ENCODE data around the gene GMPPA.

The GMPPA gene

DNA sequence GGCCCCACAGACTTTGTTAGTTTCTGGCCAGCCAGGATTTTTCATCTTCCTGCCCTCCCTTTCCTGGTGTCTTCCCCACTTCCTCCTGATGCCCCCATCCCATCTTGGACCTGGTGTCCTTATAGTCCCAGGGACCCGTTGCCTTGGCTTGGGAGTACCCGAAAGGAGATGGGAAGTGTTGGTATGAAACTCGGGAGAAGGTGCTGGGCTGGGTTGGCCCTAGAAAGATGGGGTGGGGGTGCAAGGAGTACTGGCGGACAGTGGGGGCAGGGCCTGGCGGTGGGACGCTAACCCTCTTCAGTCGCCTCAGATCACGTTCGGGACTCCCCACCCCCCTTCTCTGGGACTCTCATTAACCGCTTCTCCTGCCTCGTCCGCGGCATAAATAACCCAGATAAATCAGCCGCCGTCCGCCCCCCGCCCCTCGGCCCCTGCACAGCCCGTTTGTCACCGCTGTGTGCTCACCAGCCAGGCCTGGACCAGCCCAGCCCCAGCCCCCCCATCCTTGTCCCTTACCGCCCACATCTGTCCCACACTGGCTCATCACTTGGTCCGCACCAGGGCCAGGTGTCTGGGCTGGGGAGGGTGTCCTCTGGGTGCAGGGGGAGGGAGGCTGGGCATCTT, 11.9 kb downstream of the GMPPA start:
- TF ChIP-seq GATA3 (IDR thresholded peaks at IDR 0.05; ENCODE audit: low read depth, low read length) (no peak), GATA2 (IDR thresholded peaks at IDR 0.05; ENCODE audit: low read depth, low read length) (no peak)

DNA sequence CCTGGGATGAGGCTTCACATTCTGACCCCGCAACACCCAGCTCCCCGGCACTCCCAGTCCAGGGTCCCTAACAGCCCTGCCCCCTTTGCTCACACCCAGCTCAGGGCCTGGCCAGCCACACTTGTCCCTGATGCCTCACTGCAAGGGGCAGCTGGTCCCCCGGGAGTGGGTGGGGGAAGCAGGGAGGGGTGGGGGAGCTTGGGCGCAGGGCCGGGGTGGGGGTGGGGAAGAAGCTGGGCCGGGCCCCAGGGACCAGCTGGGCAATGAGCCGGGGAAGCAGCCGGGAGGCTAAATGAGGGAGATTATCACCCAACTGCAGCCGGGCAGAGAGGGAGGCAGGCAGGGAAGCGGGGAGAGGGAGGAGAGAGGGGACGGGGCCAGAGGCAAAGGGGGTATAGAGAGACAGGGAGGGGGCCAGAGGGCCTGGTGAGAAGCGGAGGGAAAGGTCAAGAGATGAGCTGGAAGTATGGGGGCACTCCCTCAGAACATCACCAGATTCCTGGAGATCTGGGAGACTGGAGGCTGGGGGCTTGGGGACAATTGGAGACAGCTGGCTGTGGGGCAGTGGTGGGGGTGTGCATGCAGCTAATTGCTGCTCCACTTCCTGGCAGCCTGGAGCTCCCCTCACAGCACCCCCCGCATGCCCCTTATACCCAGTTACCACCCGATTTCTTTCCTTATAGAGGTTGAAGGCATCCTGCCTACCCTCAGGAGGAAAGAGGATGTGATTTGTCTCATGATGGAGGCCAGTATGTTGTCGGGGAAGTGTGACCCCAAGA, 13.0 kb downstream of the GMPPA start:
- peak; percentile 37; the same call in 1 of the 2 replicates for TF ChIP-seq GATA2 (IDR thresholded peaks at IDR 0.05; ENCODE audit: low read depth, low read length)
- TF ChIP-seq GATA3 (IDR thresholded peaks at IDR 0.05; ENCODE audit: low read depth, low read length): no peak

DNA sequence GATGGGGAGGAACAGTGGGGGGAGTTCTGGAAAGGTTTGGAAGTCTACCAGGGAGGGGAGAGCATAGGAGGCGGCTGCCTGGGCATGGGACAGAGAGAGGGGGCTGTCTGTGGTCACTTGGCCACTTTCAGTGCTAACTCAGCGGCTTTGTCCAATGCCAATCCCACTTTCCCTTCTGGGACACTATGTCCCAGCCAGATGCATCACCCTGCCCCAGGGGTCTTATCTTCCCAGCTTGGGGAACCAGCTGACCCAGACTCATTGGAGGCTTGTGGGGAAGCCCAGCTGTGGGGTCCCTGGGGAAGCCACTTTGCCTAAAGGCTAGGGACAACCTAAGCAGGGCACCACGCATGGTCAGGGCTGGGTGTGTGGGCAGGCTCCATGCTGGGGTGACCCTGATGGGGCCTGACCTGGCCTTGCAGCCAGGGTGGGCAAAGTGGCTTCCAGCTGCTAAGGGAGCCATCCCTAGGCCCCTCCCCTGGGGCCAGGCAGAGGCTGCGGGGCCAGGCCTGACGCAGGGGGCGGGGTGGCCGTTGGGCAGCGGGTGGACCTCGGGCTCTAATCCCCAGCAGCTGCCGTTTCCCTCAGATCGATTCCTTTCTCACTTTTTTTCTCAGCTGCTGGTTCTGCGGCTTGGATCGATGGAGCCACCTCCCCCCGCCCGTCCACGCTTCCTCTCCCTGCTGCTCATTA, 14.0 kb downstream of the GMPPA start:
- TF ChIP-seq GATA3 (IDR thresholded peaks at IDR 0.05; ENCODE audit: low read depth, low read length) (no peak), GATA2 (IDR thresholded peaks at IDR 0.05; ENCODE audit: low read depth, low read length) (0 out of 2 replicates have a peak, but pooled peaks have one; percentile 17)

DNA sequence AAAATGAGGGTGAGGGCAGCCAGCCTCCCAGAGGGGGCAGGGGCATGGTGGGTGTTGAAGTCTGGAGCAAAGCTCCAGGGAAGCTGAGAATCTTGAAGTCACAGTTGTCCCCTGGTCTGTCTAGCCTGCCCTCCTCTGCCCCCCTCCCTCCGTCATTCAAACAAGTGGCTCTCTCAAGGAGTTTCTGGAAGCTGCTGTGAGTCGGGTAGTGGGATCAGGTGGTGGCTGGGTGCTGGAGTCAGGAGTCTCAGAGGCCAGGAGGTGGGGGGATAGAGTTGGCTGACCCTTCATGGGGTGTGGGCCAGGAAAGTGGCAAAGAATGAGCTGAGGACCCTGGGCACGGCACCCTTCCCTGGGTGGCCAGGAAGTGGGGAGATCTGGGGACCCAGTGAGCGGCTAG, 15.1 kb downstream of the GMPPA start:
- TF ChIP-seq GATA3 (IDR thresholded peaks at IDR 0.05; ENCODE audit: low read depth, low read length) (no peak), GATA2 (IDR thresholded peaks at IDR 0.05; ENCODE audit: low read depth, low read length) (no peak)

DNA sequence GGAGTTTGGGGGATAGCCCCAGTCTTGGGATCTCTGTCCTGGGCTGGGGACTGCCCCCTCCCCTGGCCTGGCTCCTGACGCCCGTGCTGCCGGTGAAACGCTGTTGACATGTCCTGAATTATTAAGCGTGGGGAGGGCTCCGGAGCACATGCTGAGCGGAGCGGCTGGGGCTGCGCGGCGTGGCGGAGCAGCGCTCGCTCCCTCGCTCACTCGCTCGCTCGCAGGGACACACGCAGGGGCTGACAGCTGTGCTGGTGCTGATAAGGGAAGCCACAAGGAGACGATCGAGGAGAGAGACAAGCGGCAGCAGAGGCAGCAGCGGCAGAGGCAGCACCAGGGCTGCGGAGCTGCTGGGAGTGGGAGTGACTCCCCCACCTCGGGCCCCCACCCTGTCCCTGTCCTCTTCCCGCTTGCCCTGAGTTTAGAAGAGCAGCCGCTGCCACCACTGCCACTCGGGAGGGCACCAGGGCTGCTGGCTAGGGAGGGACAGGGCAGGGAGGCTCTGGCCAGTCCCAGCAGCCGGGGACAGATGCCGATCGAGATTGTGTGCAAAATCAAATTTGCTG, 15.6 kb downstream of the GMPPA start, which contains the start of gene ASIC4:
Gene ASIC4 (plus strand): TSS at position 287 of the 566 bp plus-strand sequence. CDS start 243 bp downstream, at position 530.
- TF ChIP-seq GATA3 (IDR thresholded peaks at IDR 0.05; ENCODE audit: low read depth, low read length) (no peak), GATA2 (IDR thresholded peaks at IDR 0.05; ENCODE audit: low read depth, low read length) (peak; percentile 95)

DNA sequence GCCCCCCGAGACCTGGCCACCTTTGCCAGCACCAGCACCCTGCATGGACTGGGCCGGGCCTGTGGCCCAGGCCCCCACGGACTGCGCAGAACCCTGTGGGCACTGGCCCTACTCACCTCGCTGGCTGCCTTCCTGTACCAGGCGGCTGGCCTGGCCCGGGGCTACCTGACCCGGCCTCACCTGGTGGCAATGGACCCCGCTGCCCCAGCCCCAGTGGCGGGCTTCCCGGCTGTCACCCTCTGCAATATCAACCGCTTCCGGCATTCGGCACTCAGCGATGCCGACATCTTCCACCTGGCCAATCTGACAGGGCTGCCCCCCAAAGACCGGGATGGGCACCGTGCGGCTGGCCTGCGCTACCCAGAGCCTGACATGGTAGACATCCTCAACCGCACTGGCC, 16.1 kb downstream of the GMPPA start:
- TF ChIP-seq GATA3 (IDR thresholded peaks at IDR 0.05; ENCODE audit: low read depth, low read length): no peak

DNA sequence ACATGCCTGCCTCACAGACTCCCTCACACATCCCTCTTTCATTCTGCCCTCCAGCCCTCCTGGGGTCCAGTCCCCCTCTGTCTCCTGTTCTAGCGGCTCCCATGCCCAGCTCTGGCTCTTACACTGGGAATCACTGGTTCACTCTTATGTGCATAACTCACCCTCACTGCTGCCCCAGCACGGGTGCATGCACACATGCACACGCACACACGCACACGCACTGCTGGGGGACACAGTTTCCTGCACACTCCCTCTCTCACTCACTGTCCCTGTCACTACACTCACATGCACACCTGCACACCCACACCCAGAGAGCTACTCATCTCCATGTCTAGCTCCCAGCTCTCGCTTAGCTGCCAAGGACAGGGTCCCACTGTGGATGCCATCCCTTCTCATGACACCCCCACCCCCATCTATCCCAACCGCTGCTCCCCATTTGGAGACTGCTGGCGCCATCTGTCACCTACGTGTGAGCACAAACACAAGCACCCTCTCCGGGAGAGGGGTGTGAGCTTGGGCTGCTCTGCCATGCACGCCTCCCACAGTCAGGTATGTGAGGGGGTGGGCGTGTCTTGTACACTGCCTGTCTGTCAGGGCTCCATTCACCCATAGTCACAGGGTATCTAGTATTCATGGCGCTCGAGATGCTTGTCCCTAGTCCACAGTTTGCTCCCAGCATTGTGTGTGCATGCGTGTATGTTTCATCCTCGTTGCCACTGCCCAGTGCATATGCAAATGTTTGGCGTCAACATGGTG, 17.4 kb downstream of the GMPPA start:
- TF ChIP-seq GATA3 (IDR thresholded peaks at IDR 0.05; ENCODE audit: low read depth, low read length): no peak
- TF ChIP-seq GATA2 (IDR thresholded peaks at IDR 0.05; ENCODE audit: low read depth, low read length): no peak

DNA sequence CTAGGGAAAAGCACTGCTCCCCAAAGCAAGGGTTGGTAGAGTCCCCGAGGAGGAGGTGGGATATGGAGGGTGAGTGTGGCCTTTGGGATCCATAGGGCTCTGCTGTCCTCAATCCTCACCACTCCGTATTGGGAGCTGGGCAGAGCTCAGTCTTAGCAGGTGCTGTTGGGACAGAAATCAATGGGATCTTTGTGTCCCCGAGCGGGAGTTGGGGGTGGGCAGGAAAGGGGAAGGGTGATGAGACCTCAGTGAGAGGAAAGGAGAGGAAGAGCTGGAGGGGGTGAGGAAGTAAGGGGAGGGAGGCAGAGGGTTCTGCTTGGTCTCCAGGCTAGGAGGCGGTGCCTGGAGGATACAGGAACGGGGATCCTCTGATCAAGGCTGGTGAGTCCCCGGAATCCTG, 18.2 kb downstream of the GMPPA start:
- no peak for TF ChIP-seq GATA3 (IDR thresholded peaks at IDR 0.05; ENCODE audit: low read depth, low read length)
- no peak for TF ChIP-seq GATA2 (IDR thresholded peaks at IDR 0.05; ENCODE audit: low read depth, low read length)

DNA sequence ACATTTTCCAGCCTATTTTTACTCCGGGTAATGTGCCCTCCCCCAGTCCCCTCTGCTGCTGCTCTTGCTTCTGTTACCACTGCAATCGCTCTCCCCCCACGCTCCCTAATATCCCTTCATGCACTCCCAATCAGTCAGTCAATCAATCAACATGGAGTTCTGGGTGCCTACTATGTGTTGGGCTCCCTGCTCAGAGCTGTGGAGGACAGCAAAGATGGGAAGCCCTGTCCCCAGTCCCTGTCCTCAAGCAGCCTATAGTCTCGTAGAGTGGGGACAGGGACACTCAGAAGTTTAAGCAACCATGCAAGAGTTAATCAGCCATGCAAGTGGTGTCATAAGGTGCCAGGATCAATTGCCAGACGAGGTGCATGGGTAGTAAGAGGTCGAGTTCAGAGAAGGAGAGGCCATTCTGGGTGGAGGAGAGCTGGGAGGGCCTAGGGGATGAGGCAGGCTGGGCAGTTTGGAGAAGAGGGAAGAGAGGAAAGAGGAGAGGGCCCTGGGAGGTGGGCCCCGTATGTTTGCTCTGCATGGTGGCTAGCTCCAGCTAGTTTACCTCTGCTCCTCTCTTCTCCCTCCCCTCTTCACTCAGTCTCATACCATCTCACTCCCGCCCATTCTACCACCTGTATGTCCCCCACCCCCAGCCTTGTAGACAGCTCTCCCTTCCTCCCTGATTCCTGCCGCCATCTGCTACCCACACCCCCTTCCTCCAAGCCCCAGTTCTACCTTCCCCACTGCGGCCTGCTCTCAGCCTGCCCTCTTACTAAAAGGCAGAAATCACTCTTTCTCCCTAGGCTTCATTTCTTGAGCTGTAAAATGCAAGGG, 19.5 kb downstream of the GMPPA start:
- TF ChIP-seq GATA3 (IDR thresholded peaks at IDR 0.05; ENCODE audit: low read depth, low read length): no peak
- no peak for TF ChIP-seq GATA2 (IDR thresholded peaks at IDR 0.05; ENCODE audit: low read depth, low read length)

DNA sequence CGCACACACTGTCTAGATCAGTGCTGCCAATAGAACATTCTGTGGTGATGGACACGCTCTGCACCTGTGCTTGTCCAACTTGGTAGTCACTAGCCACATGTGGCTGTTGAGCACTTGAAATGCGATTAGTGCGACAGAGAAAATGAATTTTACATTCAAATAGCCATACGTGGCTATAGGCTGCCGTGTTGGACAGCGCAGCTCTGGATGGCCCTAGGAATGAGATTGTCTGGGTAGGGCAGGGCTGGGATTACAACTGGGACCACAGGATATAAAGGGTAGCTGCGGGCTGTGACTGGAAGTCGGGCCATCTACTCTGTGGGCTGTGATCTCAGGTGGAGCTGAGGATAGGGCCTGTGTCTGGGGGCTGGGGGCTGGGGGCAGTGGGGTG, 20.8 kb downstream of the GMPPA start:
- TF ChIP-seq GATA2 (IDR thresholded peaks at IDR 0.05; ENCODE audit: low read depth, low read length) (no peak), GATA3 (IDR thresholded peaks at IDR 0.05; ENCODE audit: low read depth, low read length) (no peak)

DNA sequence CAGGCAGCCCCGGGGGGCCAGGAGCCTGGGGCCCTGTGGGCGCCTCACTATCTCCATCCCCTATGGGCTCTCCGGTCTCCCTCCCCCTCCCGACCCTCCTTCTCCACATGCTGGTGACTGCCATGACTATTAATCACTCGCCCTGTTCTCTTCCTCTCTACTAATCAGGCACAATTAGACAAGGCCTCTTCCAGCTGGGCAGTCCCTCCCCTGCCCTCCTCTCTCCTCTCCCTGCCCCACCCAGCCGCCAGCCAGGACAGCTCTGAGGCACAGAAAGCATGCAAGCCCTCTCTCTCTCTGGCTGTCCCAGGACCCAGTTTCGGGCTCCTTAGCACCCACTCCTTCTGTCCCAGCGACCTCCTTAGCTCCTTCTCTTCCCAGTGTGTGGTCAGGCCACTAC, 21.4 kb downstream of the GMPPA start:
- TF ChIP-seq GATA3 (IDR thresholded peaks at IDR 0.05; ENCODE audit: low read depth, low read length) (no peak), GATA2 (IDR thresholded peaks at IDR 0.05; ENCODE audit: low read depth, low read length) (no peak)

DNA sequence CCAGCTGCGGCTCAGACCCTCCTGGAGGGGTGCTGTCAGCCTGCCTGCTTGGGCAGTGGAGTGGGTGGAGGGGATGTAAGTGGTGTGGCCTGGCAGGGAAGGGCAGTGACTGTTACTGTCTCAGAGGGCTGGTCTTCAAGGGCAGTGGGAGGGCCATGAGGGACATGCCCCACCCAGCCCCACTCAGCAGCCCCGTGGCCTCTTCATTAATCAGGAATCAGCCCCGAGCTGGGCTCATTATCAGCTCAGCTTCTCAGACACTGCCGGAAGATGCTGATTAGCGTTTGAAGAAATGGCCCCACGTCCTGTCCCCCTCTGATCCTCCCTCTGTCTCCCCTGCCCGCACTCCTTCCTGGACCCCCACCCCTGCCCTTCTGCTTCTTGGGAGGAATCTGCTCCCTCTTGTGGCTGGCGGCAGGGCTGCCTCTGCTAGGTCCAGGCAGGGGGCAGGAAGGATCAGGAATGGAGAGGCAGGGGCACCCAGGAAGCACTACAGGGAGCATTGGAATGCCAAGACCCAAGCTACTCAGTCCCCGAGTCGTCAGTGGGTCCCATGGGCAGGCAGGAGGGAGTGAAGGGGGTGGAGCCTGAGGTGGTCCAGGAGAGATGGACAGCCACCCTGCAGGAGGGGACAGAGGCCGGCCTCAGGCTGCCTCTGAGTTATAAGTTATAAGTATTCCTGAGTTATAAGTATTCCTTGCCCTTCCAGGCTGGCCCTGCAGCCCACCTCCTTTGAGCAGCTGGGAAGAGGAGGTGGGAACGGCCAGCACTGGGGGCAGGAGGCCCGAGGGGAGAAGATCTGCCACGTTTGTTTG, 22.6 kb downstream of the GMPPA start:
- TF ChIP-seq GATA3 (IDR thresholded peaks at IDR 0.05; ENCODE audit: low read depth, low read length) (no peak), GATA2 (IDR thresholded peaks at IDR 0.05; ENCODE audit: low read depth, low read length) (no peak)

Measured in SH-SY5Y (cell line).